Measurements from ENCODE around the gene ZDHHC17.

- TF ChIP-seq EZH2 (optimal IDR thresholded peaks at IDR 0.05; ENCODE audit: low read depth, low read length) (no peak), CTCF (IDR thresholded peaks at IDR 0.05; ENCODE audit: low read length) (no peak), EZH2phosphoT487 (IDR thresholded peaks at IDR 0.05; ENCODE audit: low read length) (no peak)
These were observed 135.6 kb downstream of the ZDHHC17 start for GRCh38 chr12:76899522-76899921.
